ENCODE results near the gene TRAPPC5. TPM values are rescaled to one million over a fixed set of nuclear protein-coding genes. Genes with fewer than 3 reads are reported as not detected.

TRAPPC5 gene
- polyA plus RNA-seq, 1 donor (not counting 4 experiments of a cell fraction or from before 2014, with no cell fraction given) = 54.8 TPM

DNA sequence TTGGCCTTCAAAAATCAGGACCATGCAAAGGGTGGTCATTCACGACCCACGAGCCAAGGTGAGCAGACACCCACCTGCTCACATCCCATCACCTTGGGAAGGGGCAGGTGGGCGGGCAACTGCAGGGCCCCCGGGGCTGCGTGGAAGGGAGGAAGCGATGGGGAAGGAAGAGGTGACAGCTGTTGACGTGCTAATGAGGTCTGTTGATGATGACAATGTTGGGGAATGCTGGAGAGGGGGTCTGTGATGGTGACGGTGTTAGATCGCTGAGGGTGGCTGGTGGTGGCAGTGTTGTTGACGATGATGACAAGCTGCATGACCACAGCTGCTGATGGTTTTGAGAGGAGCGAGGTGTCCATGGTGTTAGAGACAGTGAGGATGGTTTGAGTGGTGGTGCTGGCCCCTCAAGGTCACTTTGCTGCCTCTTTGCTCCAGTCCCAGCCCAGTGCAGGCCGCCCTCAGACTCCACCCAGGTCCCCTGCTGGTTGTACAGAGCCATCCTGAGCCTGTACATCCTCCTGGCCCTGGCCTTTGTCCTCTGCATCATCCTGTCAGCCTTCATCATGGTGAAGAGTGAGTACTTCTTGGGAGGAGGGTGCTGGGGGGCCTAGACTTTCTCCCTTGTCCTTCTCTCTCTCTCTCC, 2.8 kb upstream of the TRAPPC5 start:
- Histone ChIP-seq H3K9me3 (ENCODE audit: control insufficient read depth, low read depth, low read length) (no peaks in the 10 kb centered on the region), H3K4me2 (ENCODE audit: control insufficient read depth, extremely low read depth, insufficient read depth, low read depth, low read length) (no peak overlapping the region), H3K9me1 (ENCODE audit: control insufficient read depth, extremely low read depth, insufficient read depth, low read length) (no peaks in the 10 kb centered on the region), H3K79me2 (ENCODE audit: control insufficient read depth, insufficient read depth, low read length) (peaks cover 16% of the 10 kb centered on the region), H3K4me3 (ENCODE audit: control insufficient read depth in 2 of 3, extremely low read depth in 1 of 3, insufficient read depth in 2 of 3, low read depth in 1 of 3, low read length in 3 of 3) (no peak overlapping the region), H3K27ac (ENCODE audit: control insufficient read depth, insufficient read depth, low read length) (no peak overlapping the region), H4K20me1 (ENCODE audit: control insufficient read depth, extremely low read depth, insufficient read depth, low read length) (no peaks in the 10 kb centered on the region), H3K36me3 (ENCODE audit: control insufficient read depth in 2 of 2, extremely low read depth in 1 of 2, insufficient read depth in 2 of 2, low read length in 2 of 2) (peaks cover 0 to 5% of the 10 kb centered on the region in 2 experiments), H2AFZ (ENCODE audit: control insufficient read depth, low read length) (no peak overlapping the region), H3K27me3 (ENCODE audit: control insufficient read depth, extremely low read depth, insufficient read depth, low read length) (peaks cover 9% of the 10 kb centered on the region), H3K9ac (ENCODE audit: control insufficient read depth, extremely low read depth, insufficient read depth, low read length) (no peak overlapping the region), H3K4me1 (ENCODE audit: control insufficient read depth, extremely low read depth, insufficient read depth, low read length) (peaks cover 7% of the 10 kb centered on the region)
- DNase-seq (ENCODE audit: low read depth, low spot score) (no peak), FAIRE-seq (no peak)
- dilution Hi-C loops (cut with MboI; ENCODE audit: extremely low pct_ligation_motif_present, low sequenced_read_pairs) = no loop called here
- TF ChIP-seq EZH2 (IDR thresholded peaks at IDR 0.05; ENCODE audit: low read length) = no peak
- TF ChIP-seq, protein P1, sequence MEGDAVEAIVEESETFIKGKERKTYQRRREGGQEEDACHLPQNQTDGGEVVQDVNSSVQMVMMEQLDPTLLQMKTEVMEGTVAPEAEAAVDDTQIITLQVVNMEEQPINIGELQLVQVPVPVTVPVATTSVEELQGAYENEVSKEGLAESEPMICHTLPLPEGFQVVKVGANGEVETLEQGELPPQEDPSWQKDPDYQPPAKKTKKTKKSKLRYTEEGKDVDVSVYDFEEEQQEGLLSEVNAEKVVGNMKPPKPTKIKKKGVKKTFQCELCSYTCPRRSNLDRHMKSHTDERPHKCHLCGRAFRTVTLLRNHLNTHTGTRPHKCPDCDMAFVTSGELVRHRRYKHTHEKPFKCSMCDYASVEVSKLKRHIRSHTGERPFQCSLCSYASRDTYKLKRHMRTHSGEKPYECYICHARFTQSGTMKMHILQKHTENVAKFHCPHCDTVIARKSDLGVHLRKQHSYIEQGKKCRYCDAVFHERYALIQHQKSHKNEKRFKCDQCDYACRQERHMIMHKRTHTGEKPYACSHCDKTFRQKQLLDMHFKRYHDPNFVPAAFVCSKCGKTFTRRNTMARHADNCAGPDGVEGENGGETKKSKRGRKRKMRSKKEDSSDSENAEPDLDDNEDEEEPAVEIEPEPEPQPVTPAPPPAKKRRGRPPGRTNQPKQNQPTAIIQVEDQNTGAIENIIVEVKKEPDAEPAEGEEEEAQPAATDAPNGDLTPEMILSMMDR (optimal IDR thresholded peaks at IDR 0.05 in 1 of 3, IDR thresholded peaks at IDR 0.05 in 1 of 3, conservative IDR thresholded peaks at IDR 0.05 in 1 of 3; ENCODE audit: extremely low read depth in 1 of 3, insufficient read depth in 2 of 3, low read length in 3 of 3) = peak in 1 of 3 experiments; percentile 8

DNA sequence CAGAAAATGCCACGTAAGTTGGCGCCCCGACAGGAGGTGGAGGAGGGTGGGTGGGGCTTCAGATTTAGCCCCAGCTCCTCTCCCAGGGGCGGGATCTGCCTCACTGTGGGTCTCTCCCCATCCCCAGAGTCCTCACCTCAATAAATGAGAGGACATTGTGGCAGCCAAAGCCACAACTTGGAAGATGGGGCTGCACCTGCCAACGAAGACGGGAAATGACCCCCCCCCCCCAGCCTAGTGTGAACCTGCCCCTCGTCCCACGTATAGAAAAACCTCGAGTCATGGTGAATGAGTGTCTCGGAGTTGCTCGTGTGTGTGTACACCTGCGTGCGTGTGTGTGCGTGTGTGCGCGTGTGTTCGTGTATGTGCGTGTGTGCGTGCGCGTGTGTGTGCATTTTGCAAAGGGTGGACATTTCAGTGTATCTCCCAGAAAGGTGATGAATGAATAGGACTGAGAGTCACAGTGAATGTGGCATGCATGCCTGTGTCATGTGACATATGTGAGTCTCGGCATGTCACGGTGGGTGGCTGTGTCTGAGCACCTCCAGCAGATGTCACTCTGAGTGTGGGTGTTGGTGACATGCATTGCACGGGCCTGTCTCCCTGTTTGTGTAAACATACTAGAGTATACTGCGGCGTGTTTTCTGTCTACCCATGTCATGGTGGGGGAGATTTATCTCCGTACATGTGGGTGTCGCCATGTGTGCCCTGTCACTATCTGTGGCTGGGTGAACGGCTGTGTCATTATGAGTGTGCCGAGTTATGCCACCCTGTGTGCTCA, 1.5 kb upstream of the TRAPPC5 start:
- Histone ChIP-seq H3K9ac (ENCODE audit: control insufficient read depth, extremely low read depth, insufficient read depth, low read length) (no peak overlapping the region), H2AFZ (ENCODE audit: control insufficient read depth, low read length) (no peak overlapping the region), H3K4me2 (ENCODE audit: control insufficient read depth, extremely low read depth, insufficient read depth, low read depth, low read length) (no peak overlapping the region), H3K4me1 (ENCODE audit: control insufficient read depth, extremely low read depth, insufficient read depth, low read length) (peaks cover 7% of the 10 kb centered on the region), H4K20me1 (ENCODE audit: control insufficient read depth, extremely low read depth, insufficient read depth, low read length) (no peaks in the 10 kb centered on the region), H3K27ac (ENCODE audit: control insufficient read depth, insufficient read depth, low read length) (no peak overlapping the region), H3K9me1 (ENCODE audit: control insufficient read depth, extremely low read depth, insufficient read depth, low read length) (no peaks in the 10 kb centered on the region), H3K36me3 (ENCODE audit: control insufficient read depth in 2 of 2, extremely low read depth in 1 of 2, insufficient read depth in 2 of 2, low read length in 2 of 2) (peaks cover 0 to 8% of the 10 kb centered on the region in 2 experiments), H3K4me3 (ENCODE audit: control insufficient read depth in 2 of 3, extremely low read depth in 1 of 3, insufficient read depth in 2 of 3, low read depth in 1 of 3, low read length in 3 of 3) (no peak overlapping the region), H3K79me2 (ENCODE audit: control insufficient read depth, insufficient read depth, low read length) (peaks cover 16% of the 10 kb centered on the region), H3K27me3 (ENCODE audit: control insufficient read depth, extremely low read depth, insufficient read depth, low read length) (peaks cover 6% of the 10 kb centered on the region), H3K9me3 (ENCODE audit: control insufficient read depth, low read depth, low read length) (no peaks in the 10 kb centered on the region)
- dilution Hi-C loops (cut with MboI; ENCODE audit: extremely low pct_ligation_motif_present, low sequenced_read_pairs) = no loop called here
- DNase-seq (ENCODE audit: low read depth, low spot score) (no peak), FAIRE-seq (no peak)
- no peak for TF ChIP-seq EZH2 (IDR thresholded peaks at IDR 0.05; ENCODE audit: low read length)
- TF ChIP-seq, protein P1 (optimal IDR thresholded peaks at IDR 0.05 in 1 of 3, IDR thresholded peaks at IDR 0.05 in 1 of 3, conservative IDR thresholded peaks at IDR 0.05 in 1 of 3; ENCODE audit: extremely low read depth in 1 of 3, insufficient read depth in 2 of 3, low read length in 3 of 3) = peak in 1 of 3 experiments; percentile 61

Measured in keratinocyte (primary cell).